ENCODE results near the gene CASKIN2.
A peak's percentile ranks its signal among the peaks of the same experiment; 100 is the strongest.
"Not testable (repeated sequence)": the region's sequence is repeated elsewhere in the genome, so short reads cannot be mapped to it uniquely, and the experiment has no call there.

Gene CASKIN2

GRCh38 chr17:75463603-75464002, 51.7 kb downstream of the CASKIN2 start:
- no peak for DNase-seq

- DNase-seq, result no peak
These were observed 55.0 kb downstream of the CASKIN2 start for GRCh38 chr17:75460295-75460694.

- DNase-seq, result no peak
These were observed 55.6 kb downstream of the CASKIN2 start for GRCh38 chr17:75459590-75460267.

GRCh38 chr17:75459246-75459589, 56.1 kb downstream of the CASKIN2 start:
- DNase-seq, result no peak

GRCh38 chr17:75457047-75457654, 58.2 kb downstream of the CASKIN2 start:
- DNase-seq, result peak; percentile 64

- DNase-seq, result peak; percentile 95
These were observed 58.8 kb downstream of the CASKIN2 start, which contains the start of gene TMEM94 for GRCh38 chr17:75456417-75457046. Gene TMEM94, plus strand, starts transcription at chr17:75456635. Its CDS starts 15,271 bp downstream, at chr17:75471906.

- no peak for DNase-seq
These were observed 59.3 kb downstream of the CASKIN2 start for GRCh38 chr17:75456039-75456416.

GRCh38 chr17:75454672-75455071, 60.7 kb downstream of the CASKIN2 start:
- DNase-seq, result not testable (repeated sequence)

GRCh38 chr17:75454193-75454592, 61.1 kb downstream of the CASKIN2 start:
- no peak for DNase-seq

GRCh38 chr17:75450270-75450669, 65.1 kb downstream of the CASKIN2 start:
- no peak for DNase-seq
